HG02885 (cell line): ENCODE data around the gene FRMD1.

Source experiments
- ATAC-seq: cut with Tn5 transposase; IDR thresholded peaks from one replicate; pipeline ENCODE4 v1.9.1; 2021; ENCODE audit warnings: mild to moderate bottlenecking; ENCODE audit not compliant: unreplicated experiment, poor library complexity

FRMD1 gene

DNA sequence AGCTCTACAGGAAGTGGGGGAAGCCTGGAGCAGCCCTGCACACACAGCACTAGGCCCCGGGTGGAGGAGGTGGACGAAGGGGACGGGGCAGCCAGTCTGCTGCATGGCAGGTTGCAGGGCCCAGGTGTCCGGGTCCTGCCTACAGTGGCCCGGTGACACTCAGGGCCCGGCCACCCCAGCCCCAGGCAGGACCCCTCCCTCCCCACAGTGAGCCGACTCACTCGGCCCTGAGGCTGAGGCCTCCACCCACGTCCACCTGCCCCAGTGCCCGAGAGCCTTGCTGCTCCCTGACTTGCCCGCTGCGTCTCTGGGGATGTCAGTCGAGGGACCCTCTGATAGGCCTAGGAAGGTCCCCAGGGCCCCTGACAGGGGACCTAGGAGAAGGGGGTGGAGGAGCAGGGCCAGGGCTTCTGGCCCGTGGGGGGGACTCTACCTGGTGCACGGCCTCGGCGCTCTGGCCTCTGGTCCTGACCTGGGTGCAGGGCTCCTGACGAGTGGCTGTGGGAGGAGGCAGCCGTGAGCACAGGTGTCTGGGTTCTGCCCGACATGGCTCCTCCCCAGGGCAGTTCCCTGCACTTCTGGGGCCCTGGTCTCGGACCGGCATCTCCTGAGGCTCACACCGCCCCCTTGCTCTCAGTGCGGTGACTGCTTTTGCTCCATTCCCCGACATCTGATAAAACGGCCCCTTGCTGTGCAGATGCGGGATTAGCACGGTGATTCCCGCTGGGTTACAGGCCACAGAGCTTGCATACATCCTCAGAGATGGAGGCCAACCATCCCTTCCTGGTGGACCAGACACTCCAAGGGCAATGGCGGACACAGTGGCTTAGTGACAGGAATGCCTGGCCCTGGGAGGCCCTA lies 20.1 kb downstream of the FRMD1 start:
- no peak for ATAC-seq

DNA sequence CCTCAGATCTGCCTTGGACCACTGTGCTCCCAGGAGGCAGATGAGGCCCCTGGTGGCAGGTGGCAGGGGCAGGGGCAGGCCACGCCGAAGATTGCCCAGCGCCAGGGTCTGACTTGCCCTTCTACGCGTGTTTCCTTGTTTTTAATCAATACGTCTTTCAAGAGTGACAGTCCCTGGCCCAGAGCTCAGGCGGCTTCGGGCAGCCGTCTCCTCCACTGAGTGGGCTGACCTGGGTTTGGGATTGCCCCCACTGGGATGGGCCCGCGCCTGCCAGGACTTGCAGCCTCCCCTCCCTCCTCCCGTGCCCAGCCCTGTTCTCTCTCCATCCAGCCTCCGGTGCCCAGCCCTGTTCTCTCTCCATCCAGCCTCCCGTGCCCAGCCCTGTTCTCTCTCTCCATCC lies 21.2 kb downstream of the FRMD1 start:
- ATAC-seq, result no peak

GRCh38 chr6:168056892-168057527 lies 22.0 kb downstream of the FRMD1 start:
- no peak for ATAC-seq

- ATAC-seq, result no peak
These were observed 23.1 kb downstream of the FRMD1 start for GRCh38 chr6:168055696-168056489.

- ATAC-seq, result no peak
These were observed 24.0 kb downstream of the FRMD1 start for GRCh38 chr6:168054765-168055560.

- ATAC-seq, result no peak
These were observed 25.0 kb downstream of the FRMD1 start for GRCh38 chr6:168053957-168054471.

DNA sequence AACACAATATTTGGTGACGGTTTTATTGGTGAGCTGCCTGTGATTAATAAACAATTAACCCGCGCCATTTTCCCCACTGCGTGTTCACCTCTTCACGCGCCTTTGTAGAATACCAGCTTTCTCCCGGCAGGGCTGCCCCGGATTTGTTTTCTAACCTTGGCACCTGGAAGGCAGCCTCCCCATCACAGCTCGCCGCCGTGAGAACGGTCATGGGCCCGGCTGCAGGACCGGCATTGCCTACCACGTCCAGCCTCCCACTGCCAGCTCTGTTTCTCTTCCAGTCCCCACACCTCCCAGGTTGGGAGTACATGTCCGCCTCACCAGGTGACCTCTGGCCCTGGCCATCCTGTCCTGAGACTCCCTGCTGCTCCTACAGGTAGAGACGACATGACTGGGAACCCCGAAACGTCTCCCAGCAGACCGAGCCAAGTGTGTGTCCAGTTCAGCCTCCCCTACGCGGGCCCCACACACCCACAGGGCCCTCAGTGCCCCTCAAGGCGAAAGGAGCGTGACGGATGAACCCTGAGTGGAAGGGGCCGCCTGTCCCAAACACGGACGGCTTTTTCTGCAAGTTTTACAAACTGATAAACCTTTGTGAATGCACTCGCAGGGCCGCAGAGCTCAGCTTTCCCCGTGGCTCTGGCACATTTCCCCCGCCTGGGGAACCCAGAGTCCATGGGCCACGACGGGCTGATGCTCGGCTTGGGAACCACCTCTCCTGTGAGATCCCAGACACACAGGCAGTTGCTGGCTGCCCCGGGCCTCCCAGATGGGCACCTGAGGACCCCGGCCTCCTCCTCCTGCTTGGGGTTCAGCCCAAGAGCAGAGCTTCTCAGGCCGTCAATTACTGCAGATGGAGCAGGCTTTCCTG lies 25.7 kb downstream of the FRMD1 start:
- no peak for ATAC-seq

- no peak for ATAC-seq
These were observed 26.6 kb downstream of the FRMD1 start for GRCh38 chr6:168052291-168052891.

- ATAC-seq, result no peak
These were observed 27.4 kb downstream of the FRMD1 start for GRCh38 chr6:168051648-168052047.

- ATAC-seq, result no peak
These were observed 28.0 kb downstream of the FRMD1 start for GRCh38 chr6:168050881-168051586.

- ATAC-seq, result no peak
These were observed 28.7 kb downstream of the FRMD1 start for GRCh38 chr6:168050225-168050880.

GRCh38 chr6:168049706-168050224 lies 29.2 kb downstream of the FRMD1 start:
- ATAC-seq, result no peak

GRCh38 chr6:168049277-168049676 lies 29.7 kb downstream of the FRMD1 start:
- ATAC-seq, result no peak

DNA sequence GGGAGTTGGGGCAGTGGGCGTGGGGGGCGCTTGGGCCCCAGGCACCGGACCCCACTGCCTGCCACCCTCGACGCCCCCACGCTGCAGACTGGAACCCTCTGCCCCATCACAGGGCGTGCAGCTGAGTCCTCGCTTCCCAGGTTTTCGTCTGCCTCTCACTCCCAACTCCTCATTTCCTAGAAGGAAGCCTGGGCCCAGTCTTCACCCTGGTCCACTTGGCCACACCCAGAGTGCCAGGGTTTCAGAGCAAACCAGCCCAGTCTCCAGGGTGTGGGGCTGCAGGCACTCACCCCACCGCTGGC lies 30.3 kb downstream of the FRMD1 start:
- no peak for ATAC-seq

GRCh38 chr6:168047841-168048723 lies 30.9 kb downstream of the FRMD1 start:
- ATAC-seq, result no peak

DNA sequence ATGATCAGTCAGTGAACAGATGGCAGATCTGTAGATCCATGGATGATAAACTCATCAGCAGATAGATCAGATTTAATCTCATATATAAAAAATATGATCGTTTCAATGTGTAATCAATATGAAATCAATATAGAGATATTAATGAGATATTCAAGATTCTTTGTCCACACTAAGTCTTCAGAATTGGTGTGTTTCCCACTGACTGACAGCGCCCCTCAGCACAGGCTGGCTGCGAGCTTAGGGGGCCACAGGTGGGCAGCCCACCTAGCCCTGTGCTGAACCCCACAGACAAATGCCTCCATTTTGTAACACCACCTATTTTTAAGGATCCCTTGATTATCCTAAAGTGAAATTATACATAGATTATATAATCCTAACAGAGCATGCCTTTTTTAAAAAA lies 32.3 kb downstream of the FRMD1 start:
- ATAC-seq, result no peak
